ENCODE measurements around the gene SLC24A3. TPM values are rescaled to one million over a fixed set of nuclear protein-coding genes. Genes with fewer than 3 reads are reported as not detected.

SLC24A3 gene
- total and polyA plus RNA-seq, 12 donors: 0.21 to 2.6 (median 0.84) TPM

DNA sequence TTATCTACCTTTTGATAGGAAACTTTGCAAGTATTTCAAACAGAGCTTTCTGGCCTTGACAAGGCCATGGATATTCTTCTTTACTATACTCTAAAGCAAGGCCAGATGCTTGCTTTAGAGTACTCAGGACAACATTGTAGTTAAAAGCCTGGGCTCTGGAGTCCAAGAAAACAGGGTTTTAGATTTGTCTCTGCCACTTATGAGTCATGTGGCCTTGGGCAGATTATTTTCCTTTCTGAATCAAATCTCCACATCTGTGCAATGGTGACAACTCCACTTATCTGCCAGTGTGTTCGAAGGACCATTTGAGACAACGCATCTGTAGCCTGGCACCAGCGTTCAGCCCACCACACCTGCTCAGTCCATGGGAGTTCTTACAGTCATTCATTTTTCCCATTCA lies 279.7 kb downstream of the SLC24A3 start:
- 87 to 91% methylated on average over 3 of the region's 3 CpGs for WGBS, 2 donors
- TF ChIP-seq, protein P1, sequence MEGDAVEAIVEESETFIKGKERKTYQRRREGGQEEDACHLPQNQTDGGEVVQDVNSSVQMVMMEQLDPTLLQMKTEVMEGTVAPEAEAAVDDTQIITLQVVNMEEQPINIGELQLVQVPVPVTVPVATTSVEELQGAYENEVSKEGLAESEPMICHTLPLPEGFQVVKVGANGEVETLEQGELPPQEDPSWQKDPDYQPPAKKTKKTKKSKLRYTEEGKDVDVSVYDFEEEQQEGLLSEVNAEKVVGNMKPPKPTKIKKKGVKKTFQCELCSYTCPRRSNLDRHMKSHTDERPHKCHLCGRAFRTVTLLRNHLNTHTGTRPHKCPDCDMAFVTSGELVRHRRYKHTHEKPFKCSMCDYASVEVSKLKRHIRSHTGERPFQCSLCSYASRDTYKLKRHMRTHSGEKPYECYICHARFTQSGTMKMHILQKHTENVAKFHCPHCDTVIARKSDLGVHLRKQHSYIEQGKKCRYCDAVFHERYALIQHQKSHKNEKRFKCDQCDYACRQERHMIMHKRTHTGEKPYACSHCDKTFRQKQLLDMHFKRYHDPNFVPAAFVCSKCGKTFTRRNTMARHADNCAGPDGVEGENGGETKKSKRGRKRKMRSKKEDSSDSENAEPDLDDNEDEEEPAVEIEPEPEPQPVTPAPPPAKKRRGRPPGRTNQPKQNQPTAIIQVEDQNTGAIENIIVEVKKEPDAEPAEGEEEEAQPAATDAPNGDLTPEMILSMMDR (IDR thresholded peaks at IDR 0.05): no peak
- intact Hi-C loops (cut with DNase I): loop anchor here in 2 of 10 donors (10.0 kb wide), 2 partner anchors 63 to 277 kb away; partner anchors contain the start of gene SLC24A3 (in 1 of the 2)
- no peak overlapping the region for H3K27ac ChIP-seq
- H3K27me3 ChIP-seq: peaks cover 0 to 4% (median 0%) of the 10 kb centered on the region in 7 donors
- H3K4me3 ChIP-seq: no peak overlapping the region
- no peaks in the 10 kb centered on the region for H3K9me3 ChIP-seq
- ATAC-seq (no peak), DNase-seq (no peak)
- H3K36me3 ChIP-seq: no peaks in the 10 kb centered on the region
- peaks cover 0 to 19% (median 0%) of the 10 kb centered on the region in 9 donors for H3K4me1 ChIP-seq

DNA sequence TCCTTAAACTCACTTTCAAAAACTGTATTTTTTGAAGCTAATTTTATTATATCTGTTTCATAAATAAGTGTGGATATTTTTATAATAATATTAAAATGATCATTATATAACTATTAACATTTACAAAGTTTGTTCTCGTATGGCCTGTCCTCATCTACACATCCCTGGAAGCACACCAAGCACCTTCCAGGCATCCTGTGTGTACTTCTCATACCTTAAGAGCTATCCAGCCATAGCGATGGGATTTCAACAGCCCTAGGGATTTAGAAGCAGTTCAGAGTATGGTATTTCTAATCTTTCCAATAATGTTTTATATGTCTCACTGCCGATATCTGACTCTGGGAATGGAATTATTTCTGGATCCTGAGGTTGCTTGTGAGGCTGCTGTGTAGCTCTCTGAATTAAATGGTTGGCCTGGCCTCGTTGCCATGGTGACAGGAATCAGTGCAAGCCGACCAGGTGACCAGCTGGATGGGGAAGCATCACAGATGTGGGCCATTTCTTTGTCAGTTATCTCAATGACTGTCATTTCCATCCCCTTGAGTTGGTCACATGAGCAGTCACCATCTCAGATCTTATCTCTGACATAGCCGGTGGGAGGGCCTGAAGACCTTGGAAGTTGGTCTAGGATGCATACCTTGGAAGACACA lies 280.4 kb downstream of the SLC24A3 start:
- WGBS, 2 donors: 64 to 77% methylated on average over 6 of the region's 6 CpGs
- Histone ChIP-seq H3K9me3 (no peaks in the 10 kb centered on the region), H3K4me3 (no peak overlapping the region), H3K27ac (no peak overlapping the region), H3K4me1 (peaks cover 0 to 19% (median 0%) of the 10 kb centered on the region in 9 donors), H3K36me3 (no peaks in the 10 kb centered on the region), H3K27me3 (peaks cover 0 to 4% (median 0%) of the 10 kb centered on the region in 7 donors)
- TF ChIP-seq, protein P1 (IDR thresholded peaks at IDR 0.05): no peak
- intact Hi-C loops (cut with DNase I): loop anchor here in 2 of 10 donors (10.0 kb wide), 2 partner anchors 62 to 278 kb away; partner anchors contain the start of gene SLC24A3 (in 1 of the 2)
- no peak for DNase-seq
- no peak for ATAC-seq

DNA sequence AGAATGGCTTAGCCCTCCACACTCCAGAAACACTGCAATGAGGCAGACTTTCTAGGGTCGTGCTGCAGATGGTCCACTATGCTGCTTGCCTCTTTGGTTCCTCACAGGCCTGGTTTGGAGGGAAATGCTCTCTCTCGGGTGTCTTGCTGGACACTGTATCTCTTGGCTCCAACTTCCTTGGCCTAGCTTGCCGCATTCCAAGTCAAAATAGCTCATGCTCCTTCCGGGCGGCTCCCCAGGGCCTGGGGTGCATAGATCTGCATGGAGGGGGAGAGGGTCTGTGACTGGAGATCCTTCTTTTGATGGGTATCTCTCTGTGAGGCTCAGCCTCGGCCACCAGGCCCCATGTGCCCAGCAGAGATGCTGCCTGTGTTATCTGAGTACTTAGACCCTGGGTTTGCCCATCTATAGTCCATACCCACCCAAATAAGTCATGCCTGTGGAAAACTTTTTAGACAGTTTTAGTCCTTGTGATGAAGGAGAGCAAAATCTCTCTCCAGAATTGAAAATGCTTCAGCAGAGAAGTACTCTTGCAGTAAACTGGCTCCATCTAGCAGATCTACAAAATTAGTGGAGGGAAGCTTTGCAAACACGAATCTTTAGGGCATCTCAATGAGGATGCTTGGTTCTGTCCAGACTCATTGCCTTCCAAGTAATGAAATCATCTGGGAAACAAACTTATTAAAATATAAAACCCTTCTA lies 281.5 kb downstream of the SLC24A3 start:
- Histone ChIP-seq H3K27me3 (peaks cover 0 to 4% (median 0%) of the 10 kb centered on the region in 7 donors), H3K4me3 (no peak overlapping the region), H3K36me3 (no peaks in the 10 kb centered on the region), H3K4me1 (peaks cover 0 to 19% (median 0%) of the 10 kb centered on the region in 9 donors), H3K9me3 (no peaks in the 10 kb centered on the region), H3K27ac (no peak overlapping the region)
- intact Hi-C loops (cut with DNase I): loop anchor here in 2 of 10 donors (10.0 kb wide), 2 partner anchors 61 to 279 kb away; partner anchors contain the start of gene SLC24A3 (in 1 of the 2)
- 48 to 61% methylated on average over 7 of the region's 7 CpGs for WGBS, 2 donors
- ATAC-seq: peak; percentile 41 to 86 (median 67)
- TF ChIP-seq, protein P1 (IDR thresholded peaks at IDR 0.05): peak in 1 of 9 donors; percentile 20
- peak in 1 of 2 donors; percentile 18 for DNase-seq

DNA sequence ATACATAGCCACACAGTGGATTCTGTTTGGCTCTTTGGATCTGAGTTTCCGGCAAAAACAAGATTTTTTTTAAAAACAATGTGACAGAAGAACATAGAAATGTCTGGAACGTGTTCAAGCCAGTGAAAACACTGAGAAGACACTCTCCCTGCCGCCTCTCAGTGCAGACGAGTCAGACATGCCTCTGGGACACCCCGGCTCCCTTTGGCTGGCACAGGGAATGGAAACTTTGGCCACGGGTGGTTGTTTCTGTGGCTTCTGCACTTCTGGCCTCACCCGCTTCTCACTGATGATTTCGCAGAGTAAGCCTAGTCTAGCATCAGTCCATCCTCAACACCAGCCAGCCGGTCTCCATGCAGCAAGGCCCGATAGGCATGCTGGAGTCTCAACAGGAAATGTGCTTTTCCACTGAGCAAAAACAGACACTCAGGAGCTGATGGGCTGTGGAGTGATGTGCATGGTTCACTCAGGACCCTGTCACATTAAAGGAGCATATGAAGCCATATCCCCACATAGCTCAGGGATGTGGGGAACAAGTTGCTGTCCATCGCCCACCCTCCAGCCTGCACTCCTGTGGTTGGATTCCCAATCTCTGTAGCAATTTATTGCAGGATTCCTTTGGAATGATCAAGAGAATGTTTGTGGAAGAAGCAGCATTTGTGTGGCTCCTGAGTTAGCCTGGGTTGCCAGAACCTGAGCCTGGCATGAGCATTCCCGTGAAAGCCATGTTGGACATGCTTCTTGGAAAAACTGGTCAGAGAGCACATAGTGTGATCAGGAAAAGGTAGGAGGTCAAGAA lies 283.7 kb downstream of the SLC24A3 start:
- ATAC-seq: no peak

More for the DNA sequence above, 283.7 kb downstream of the SLC24A3 start:
- Histone ChIP-seq H3K36me3 (no peaks in the 10 kb centered on the region), H3K4me3 (no peak overlapping the region), H3K9me3 (no peaks in the 10 kb centered on the region), H3K4me1 (peaks cover 0 to 19% (median 0%) of the 10 kb centered on the region in 9 donors), H3K27me3 (peaks cover 0 to 4% (median 0%) of the 10 kb centered on the region in 7 donors), H3K27ac (no peak overlapping the region)
- 66 to 71% methylated on average over 12 of the region's 12 CpGs for WGBS, 2 donors
- TF ChIP-seq, protein P1 (IDR thresholded peaks at IDR 0.05): no peak
- intact Hi-C loops (cut with DNase I): loop anchor here in 2 of 10 donors (10.0 kb wide), 2 partner anchors 59 to 281 kb away; partner anchors contain the start of gene SLC24A3 (in 1 of the 2)
- no peak for DNase-seq
